ENCODE results near the gene PLA2G4A. TPM values are rescaled to one million over a fixed set of nuclear protein-coding genes. Genes with fewer than 3 reads are reported as not detected.

Gene PLA2G4A
- total and polyA plus RNA-seq, 9 donors = 1.7 to 19.0 (median 9.0) TPM

DNA sequence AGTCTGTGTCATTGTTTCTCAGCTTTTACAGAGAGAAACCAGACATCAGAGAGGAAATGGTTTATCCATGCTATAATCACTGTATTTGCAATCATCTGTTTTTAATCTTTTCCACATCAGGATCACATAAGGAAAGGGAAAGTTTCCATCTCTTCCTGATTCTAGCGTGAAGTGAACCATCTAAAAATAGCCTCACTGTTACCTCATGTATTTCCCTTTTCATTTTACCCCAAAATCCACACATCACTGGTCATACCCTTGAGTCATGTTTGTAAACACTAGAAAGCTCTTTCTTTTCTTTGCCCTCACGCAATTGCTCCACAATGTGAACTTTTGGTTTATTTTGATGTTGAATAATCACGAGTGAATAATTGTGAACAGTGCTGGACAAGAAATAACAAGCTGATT lies 146.0 kb downstream of the PLA2G4A start:
- intact Hi-C loops (cut with DNase I) = no loop called here
- WGBS, 3 donors = 7 to 16% (median 11%) methylated on average over 3 of the region's 3 CpGs
- no peak overlapping the region for H3K27ac ChIP-seq
- DNase-seq = no peak
- no peaks in the 10 kb centered on the region for H3K4me1 ChIP-seq (ENCODE audit: insufficient read depth)
- H3K27me3 ChIP-seq = no peaks in the 10 kb centered on the region
- no peaks in the 10 kb centered on the region for H3K9me3 ChIP-seq
- no peaks in the 10 kb centered on the region for H3K36me3 ChIP-seq
- no peak overlapping the region for H3K4me3 ChIP-seq
- TF ChIP-seq EP300 (IDR thresholded peaks at IDR 0.05) = no peak
- TF ChIP-seq, protein P1, sequence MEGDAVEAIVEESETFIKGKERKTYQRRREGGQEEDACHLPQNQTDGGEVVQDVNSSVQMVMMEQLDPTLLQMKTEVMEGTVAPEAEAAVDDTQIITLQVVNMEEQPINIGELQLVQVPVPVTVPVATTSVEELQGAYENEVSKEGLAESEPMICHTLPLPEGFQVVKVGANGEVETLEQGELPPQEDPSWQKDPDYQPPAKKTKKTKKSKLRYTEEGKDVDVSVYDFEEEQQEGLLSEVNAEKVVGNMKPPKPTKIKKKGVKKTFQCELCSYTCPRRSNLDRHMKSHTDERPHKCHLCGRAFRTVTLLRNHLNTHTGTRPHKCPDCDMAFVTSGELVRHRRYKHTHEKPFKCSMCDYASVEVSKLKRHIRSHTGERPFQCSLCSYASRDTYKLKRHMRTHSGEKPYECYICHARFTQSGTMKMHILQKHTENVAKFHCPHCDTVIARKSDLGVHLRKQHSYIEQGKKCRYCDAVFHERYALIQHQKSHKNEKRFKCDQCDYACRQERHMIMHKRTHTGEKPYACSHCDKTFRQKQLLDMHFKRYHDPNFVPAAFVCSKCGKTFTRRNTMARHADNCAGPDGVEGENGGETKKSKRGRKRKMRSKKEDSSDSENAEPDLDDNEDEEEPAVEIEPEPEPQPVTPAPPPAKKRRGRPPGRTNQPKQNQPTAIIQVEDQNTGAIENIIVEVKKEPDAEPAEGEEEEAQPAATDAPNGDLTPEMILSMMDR (IDR thresholded peaks at IDR 0.05) = no peak
- no peak for TF ChIP-seq POLR2A (IDR thresholded peaks at IDR 0.05)

DNA sequence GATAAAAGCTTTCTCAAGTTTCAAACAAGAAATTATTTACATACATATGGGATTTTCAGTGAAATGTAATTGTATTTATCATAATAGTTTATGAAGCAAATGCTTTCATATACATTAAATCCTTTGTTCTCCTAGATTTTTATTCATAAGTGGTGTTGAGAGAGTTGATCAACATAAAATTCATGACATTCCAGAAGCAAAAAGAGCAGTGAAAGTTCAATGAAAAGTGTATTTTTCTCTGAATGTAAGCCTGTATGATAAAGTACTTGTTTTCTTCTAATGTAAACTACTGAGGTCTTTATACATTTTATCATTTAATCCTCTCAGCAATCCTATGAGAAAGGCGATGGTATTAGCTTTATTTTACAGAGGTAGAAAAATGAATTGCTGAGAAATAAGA lies 146.5 kb downstream of the PLA2G4A start:
- Histone ChIP-seq H3K4me3 (no peak overlapping the region), H3K9me3 (no peaks in the 10 kb centered on the region), H3K4me1 (ENCODE audit: insufficient read depth) (no peaks in the 10 kb centered on the region), H3K27me3 (no peaks in the 10 kb centered on the region), H3K36me3 (no peaks in the 10 kb centered on the region), H3K27ac (no peak overlapping the region)
- no peak for TF ChIP-seq EP300 (IDR thresholded peaks at IDR 0.05)
- TF ChIP-seq POLR2A (IDR thresholded peaks at IDR 0.05) = no peak
- TF ChIP-seq, protein P1 (IDR thresholded peaks at IDR 0.05) = no peak
- WGBS, 3 donors = 30 to 40% (median 39%) methylated on average over 1 of the region's 1 CpG
- intact Hi-C loops (cut with DNase I) = no loop called here
- DNase-seq = no peak

DNA sequence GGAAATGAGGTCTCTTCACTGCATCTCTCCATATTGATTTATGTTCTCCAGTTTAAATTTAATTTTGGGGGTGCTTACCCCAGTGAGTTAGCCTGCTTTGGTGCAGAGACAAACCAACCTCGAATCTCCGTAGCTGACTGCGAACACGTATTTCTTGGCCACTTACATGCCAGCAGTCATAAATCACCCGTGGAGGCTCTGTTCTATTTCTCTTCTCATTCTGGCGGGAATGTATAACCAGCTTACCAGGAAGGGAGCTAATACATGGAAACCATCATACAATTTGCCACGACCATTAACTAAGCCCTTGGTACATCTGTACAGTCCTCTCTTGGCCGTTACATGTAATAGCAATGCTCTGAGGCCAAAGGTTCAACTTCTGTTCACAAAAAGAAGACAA lies 148.0 kb downstream of the PLA2G4A start:
- TF ChIP-seq POLR2A (IDR thresholded peaks at IDR 0.05) (no peak), EP300 (IDR thresholded peaks at IDR 0.05) (no peak)
- TF ChIP-seq, protein P1 (IDR thresholded peaks at IDR 0.05) = no peak
- 77 to 81% (median 79%) methylated on average over 8 of the region's 8 CpGs for WGBS, 3 donors
- intact Hi-C loops (cut with DNase I) = no loop called here

DNA sequence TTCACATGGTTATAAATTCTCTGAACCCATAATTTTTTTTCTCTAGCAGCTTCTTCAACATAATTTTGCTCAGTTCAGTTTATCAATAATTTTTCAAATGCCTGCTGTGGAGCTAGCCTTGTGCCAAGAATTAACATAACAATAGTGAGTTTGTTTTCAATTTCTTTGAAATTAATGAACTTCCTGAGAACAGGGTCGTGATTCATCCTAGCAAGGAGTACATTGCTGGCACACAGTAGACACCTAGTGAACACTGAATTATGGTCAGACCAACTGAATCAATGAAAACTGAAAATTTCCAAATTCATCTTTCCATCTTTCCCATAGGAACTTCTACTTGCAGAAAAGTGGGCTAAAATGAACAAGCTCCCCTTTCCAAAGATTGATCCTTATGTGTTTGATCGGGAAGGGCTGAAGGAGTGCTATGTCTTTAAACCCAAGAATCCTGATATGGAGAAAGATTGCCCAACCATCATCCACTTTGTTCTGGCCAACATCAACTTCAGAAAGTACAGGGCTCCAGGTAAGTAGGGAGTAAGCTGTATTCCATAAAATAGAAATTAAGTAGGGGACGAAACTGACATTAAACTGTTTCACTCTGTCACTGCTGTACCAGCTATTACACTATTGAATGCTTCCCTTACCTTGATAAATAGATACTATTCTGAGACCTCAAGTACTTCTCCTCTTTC lies 148.7 kb downstream of the PLA2G4A start:
- Histone ChIP-seq H3K4me3 (no peak overlapping the region), H3K27me3 (no peaks in the 10 kb centered on the region), H3K9me3 (no peaks in the 10 kb centered on the region), H3K36me3 (no peaks in the 10 kb centered on the region), H3K4me1 (ENCODE audit: insufficient read depth) (no peaks in the 10 kb centered on the region), H3K27ac (no peak overlapping the region)
- WGBS, 3 donors = 69 to 76% (median 71%) methylated on average over 3 of the region's 3 CpGs
- intact Hi-C loops (cut with DNase I) = no loop called here
- TF ChIP-seq POLR2A (IDR thresholded peaks at IDR 0.05) = no peak
- TF ChIP-seq, protein P1 (IDR thresholded peaks at IDR 0.05) = no peak
- no peak for TF ChIP-seq EP300 (IDR thresholded peaks at IDR 0.05)
- no peak for DNase-seq

More for the DNA sequence above, 148.0 kb downstream of the PLA2G4A start:
- H3K9me3 ChIP-seq = no peaks in the 10 kb centered on the region
- H3K27me3 ChIP-seq = no peaks in the 10 kb centered on the region
- DNase-seq = no peak
- H3K27ac ChIP-seq = no peak overlapping the region
- H3K4me3 ChIP-seq = no peak overlapping the region
- no peaks in the 10 kb centered on the region for H3K4me1 ChIP-seq (ENCODE audit: insufficient read depth)
- H3K36me3 ChIP-seq = no peaks in the 10 kb centered on the region
